Measurements from ENCODE around the gene SLC39A8. TPM values are rescaled to one million over a fixed set of nuclear protein-coding genes. Genes with fewer than 3 reads are reported as not detected.

SLC39A8 gene
- total RNA-seq, 1 donor from 2014 or later, result 6.9 TPM

DNA sequence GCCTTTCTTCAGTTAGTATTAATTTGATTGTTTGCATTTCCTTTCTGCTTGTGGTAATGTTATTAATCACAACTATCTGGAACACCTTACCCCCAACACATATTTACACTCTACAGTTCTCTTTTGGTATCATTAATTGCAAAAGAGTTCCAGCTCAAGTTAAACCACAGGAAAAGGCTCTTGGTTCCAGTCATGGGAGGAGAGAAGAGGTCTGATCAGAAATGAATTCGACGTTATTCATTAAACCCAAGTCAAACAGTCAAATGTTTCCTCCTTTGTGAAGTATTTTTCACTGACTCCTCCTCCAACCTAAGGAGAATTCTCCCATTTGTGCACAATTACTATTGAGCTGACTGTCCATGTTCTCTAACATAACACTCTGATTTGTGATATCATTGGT is 91.4 kb downstream of the SLC39A8 start:
- H3K4me1 ChIP-seq, result peaks cover 10% of the 10 kb centered on the region
- H3K27ac Mint-ChIP-seq, result no peak overlapping the region
- H3K79me2 ChIP-seq (ENCODE audit: low read depth), result no peaks in the 10 kb centered on the region
- H3K9me3 Mint-ChIP-seq, result no peaks in the 10 kb centered on the region
- no peak for DNase-seq (ENCODE audit: low spot score)
- TF ChIP-seq EZH2phosphoT487 (IDR thresholded peaks at IDR 0.05) (no peak), EZH2 (IDR thresholded peaks at IDR 0.05) (no peak)
- TF ChIP-seq, protein P1, sequence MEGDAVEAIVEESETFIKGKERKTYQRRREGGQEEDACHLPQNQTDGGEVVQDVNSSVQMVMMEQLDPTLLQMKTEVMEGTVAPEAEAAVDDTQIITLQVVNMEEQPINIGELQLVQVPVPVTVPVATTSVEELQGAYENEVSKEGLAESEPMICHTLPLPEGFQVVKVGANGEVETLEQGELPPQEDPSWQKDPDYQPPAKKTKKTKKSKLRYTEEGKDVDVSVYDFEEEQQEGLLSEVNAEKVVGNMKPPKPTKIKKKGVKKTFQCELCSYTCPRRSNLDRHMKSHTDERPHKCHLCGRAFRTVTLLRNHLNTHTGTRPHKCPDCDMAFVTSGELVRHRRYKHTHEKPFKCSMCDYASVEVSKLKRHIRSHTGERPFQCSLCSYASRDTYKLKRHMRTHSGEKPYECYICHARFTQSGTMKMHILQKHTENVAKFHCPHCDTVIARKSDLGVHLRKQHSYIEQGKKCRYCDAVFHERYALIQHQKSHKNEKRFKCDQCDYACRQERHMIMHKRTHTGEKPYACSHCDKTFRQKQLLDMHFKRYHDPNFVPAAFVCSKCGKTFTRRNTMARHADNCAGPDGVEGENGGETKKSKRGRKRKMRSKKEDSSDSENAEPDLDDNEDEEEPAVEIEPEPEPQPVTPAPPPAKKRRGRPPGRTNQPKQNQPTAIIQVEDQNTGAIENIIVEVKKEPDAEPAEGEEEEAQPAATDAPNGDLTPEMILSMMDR (IDR thresholded peaks at IDR 0.05), result no peak
- H3K27me3 ChIP-seq, result no peaks in the 10 kb centered on the region
- H3F3A ChIP-seq (ENCODE audit: low read depth), result no peaks in the 10 kb centered on the region
- H3K36me3 Mint-ChIP-seq, result no peaks in the 10 kb centered on the region
- H4K20me1 ChIP-seq (ENCODE audit: low read depth), result no peaks in the 10 kb centered on the region
- peaks cover 2% of the 10 kb centered on the region for H3K27me3 Mint-ChIP-seq (ENCODE audit: insufficient read depth, low read depth)
- no peak overlapping the region for H3K4me2 ChIP-seq
- no peak overlapping the region for H3K27ac ChIP-seq
- H3K9ac ChIP-seq, result no peak overlapping the region
- H3K36me3 ChIP-seq, result no peaks in the 10 kb centered on the region
- H2AFZ ChIP-seq (replicated peaks), result no peak overlapping the region
- no peak overlapping the region for H3K4me3 Mint-ChIP-seq
- H3K9me3 ChIP-seq (ENCODE audit: low read depth), result no peaks in the 10 kb centered on the region
- peaks cover 6% of the 10 kb centered on the region for H3K4me1 Mint-ChIP-seq
- no peak overlapping the region for H3K4me3 ChIP-seq

DNA sequence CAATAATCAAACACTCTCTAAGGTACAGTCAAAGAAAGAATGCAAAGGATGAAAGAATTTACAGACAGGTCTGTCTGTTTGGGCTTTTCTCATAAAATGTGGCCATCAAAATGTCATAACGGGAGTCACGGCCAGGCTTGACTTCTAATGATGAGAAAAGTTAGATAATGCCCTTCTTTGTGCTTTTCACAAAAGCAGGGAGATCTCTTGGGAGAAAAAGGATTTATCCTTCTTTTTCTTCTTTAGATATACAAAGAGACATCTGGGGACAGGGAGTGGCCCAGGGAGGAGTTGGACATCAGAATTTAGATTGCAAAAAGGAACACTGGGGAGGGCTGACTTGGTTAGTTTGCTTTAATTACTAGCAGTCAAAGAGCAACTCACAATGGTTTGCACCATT is 93.1 kb downstream of the SLC39A8 start:
- Histone ChIP-seq H3K9ac (no peak overlapping the region), H3K9me3 (ENCODE audit: low read depth) (no peaks in the 10 kb centered on the region), H3K4me3 (no peak overlapping the region), H3K4me2 (peak overlapping the region; percentile 22), H3K79me2 (ENCODE audit: low read depth) (no peaks in the 10 kb centered on the region), H3K4me1 (peaks cover 6% of the 10 kb centered on the region), H3K27me3 (no peaks in the 10 kb centered on the region), H3K27ac (peak overlapping the region; percentile 62), H4K20me1 (ENCODE audit: low read depth) (no peaks in the 10 kb centered on the region), H3F3A (ENCODE audit: low read depth) (no peaks in the 10 kb centered on the region), H2AFZ (replicated peaks) (no peak overlapping the region), H3K36me3 (no peaks in the 10 kb centered on the region)
- Mint-ChIP-seq H3K4me3 (no peak overlapping the region), H3K27ac (no peak overlapping the region), H3K27me3 (ENCODE audit: insufficient read depth, low read depth) (no peaks in the 10 kb centered on the region), H3K36me3 (no peaks in the 10 kb centered on the region), H3K9me3 (no peaks in the 10 kb centered on the region), H3K4me1 (no peaks in the 10 kb centered on the region)
- DNase-seq (ENCODE audit: low spot score), result no peak
- TF ChIP-seq EZH2phosphoT487 (IDR thresholded peaks at IDR 0.05) (no peak), EZH2 (IDR thresholded peaks at IDR 0.05) (no peak)
- TF ChIP-seq, protein P1 (IDR thresholded peaks at IDR 0.05), result no peak

DNA sequence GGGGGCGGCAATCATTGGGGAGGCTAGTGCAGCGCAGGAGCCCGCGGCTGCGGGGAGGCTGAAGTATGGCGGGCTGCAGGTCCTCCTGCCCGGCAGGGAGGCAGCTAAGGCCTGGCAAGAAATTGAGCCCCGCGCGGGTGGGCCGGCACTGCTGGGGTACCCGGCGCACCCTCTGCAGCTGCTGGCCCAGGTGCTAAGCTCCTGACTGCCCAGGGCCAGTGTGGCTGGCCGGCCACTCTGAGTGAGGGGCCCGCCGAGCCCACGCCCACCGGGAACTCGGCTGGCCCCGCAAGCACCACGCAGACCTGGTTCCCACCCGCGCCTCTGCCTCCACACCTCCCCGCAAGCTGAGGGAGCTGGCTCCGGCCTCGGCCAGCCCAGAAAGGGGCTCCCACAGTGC is 94.9 kb downstream of the SLC39A8 start:
- no peak overlapping the region for H3K4me3 ChIP-seq
- no peak overlapping the region for H3K4me2 ChIP-seq
- H3K9ac ChIP-seq, result no peak overlapping the region
- Mint-ChIP-seq H3K27ac (no peak overlapping the region), H3K9me3 (peaks cover 5% of the 10 kb centered on the region), H3K27me3 (ENCODE audit: insufficient read depth, low read depth) (no peaks in the 10 kb centered on the region), H3K4me3 (no peak overlapping the region), H3K4me1 (no peaks in the 10 kb centered on the region), H3K36me3 (no peaks in the 10 kb centered on the region)
- H3K4me1 ChIP-seq, result peaks cover 6% of the 10 kb centered on the region
- no peaks in the 10 kb centered on the region for H3K9me3 ChIP-seq (ENCODE audit: low read depth)
- no peak for DNase-seq (ENCODE audit: low spot score)
- no peak overlapping the region for H3K27ac ChIP-seq
- no peaks in the 10 kb centered on the region for H3K79me2 ChIP-seq (ENCODE audit: low read depth)
- no peak for TF ChIP-seq EZH2 (IDR thresholded peaks at IDR 0.05)
- H3K36me3 ChIP-seq, result no peaks in the 10 kb centered on the region
- H4K20me1 ChIP-seq (ENCODE audit: low read depth), result no peaks in the 10 kb centered on the region
- H3K27me3 ChIP-seq, result no peaks in the 10 kb centered on the region
- H3F3A ChIP-seq (ENCODE audit: low read depth), result no peaks in the 10 kb centered on the region
- H2AFZ ChIP-seq (replicated peaks), result no peak overlapping the region

DNA sequence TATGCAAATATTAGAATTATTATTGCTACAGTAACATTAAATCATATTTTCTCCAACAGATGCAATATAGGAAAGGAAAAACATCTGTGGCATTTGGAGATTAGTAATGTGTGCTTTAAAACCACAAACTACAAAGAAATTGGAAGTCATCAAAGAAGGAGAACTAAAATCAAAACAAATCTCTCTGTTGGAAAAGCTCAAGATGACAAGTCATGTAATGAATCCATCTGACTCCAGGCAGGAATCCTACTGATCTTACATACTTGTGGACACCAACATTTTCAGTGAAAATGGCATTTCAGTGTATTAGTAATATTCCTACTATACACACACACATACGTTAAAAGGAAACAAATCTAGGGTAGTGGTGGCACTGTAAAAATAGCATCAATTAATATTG is 98.2 kb downstream of the SLC39A8 start:
- H3K4me1 Mint-ChIP-seq, result no peaks in the 10 kb centered on the region
- no peaks in the 10 kb centered on the region for H3K36me3 ChIP-seq

More for the DNA sequence above, 98.2 kb downstream of the SLC39A8 start:
- H3K9me3 ChIP-seq (ENCODE audit: low read depth), result no peaks in the 10 kb centered on the region
- H3K79me2 ChIP-seq (ENCODE audit: low read depth), result no peaks in the 10 kb centered on the region
- peaks cover 2% of the 10 kb centered on the region for H3K4me1 ChIP-seq
- H4K20me1 ChIP-seq (ENCODE audit: low read depth), result no peaks in the 10 kb centered on the region
- H2AFZ ChIP-seq (replicated peaks), result no peak overlapping the region
- H3K27ac ChIP-seq, result no peak overlapping the region
- no peak for DNase-seq (ENCODE audit: low spot score)
- no peaks in the 10 kb centered on the region for H3F3A ChIP-seq (ENCODE audit: low read depth)
- Mint-ChIP-seq H3K36me3 (no peaks in the 10 kb centered on the region), H3K9me3 (peaks cover 8% of the 10 kb centered on the region), H3K27me3 (ENCODE audit: insufficient read depth, low read depth) (no peaks in the 10 kb centered on the region), H3K27ac (no peak overlapping the region), H3K4me3 (no peak overlapping the region)
- H3K4me2 ChIP-seq, result no peak overlapping the region
- no peak overlapping the region for H3K4me3 ChIP-seq
- no peak overlapping the region for H3K9ac ChIP-seq
- TF ChIP-seq EZH2phosphoT487 (IDR thresholded peaks at IDR 0.05), result no peak
- TF ChIP-seq, protein P1 (IDR thresholded peaks at IDR 0.05), result no peak
- no peak for TF ChIP-seq EZH2 (IDR thresholded peaks at IDR 0.05)
- no peaks in the 10 kb centered on the region for H3K27me3 ChIP-seq

Data from neural progenitor cell (in vitro differentiated cells).